SJSA1 (cell line): ENCODE data around the gene C5. TPM values are rescaled to one million over a fixed set of nuclear protein-coding genes. Genes with fewer than 3 reads are reported as not detected.

Source experiments
- DNase-seq, 2 experiments: peaks; one replicate each; pipeline ENCODE4 v3.0.0-alpha.2; 2015 to 2020; ENCODE audit warnings: low spot score in 2 of 2, low read depth in 1 of 2
- H3K27ac ChIP-seq: fragments of 250-450 bp; sonication (Bioruptor Pico); 2 replicates; pipeline ENCODE4 v1.5.1; 2020; ENCODE audit warnings: mild to moderate bottlenecking, moderate library complexity
- H3K27me3 ChIP-seq: fragments of 250-450 bp; sonication (Bioruptor Pico); replicated peaks from 2 replicates; pipeline ENCODE4 v1.5.1; 2020; ENCODE audit warnings: mild to moderate bottlenecking, moderate library complexity
- H3K36me3 ChIP-seq: fragments of 250-450 bp; sonication (Bioruptor Pico); 2 replicates; pipeline ENCODE4 v1.5.1; 2020; ENCODE audit warnings: mild to moderate bottlenecking
- H3K4me1 ChIP-seq: fragments of 250-450 bp; sonication (Bioruptor Pico); replicated peaks from 2 replicates; pipeline ENCODE4 v1.6.1; 2021; ENCODE audit warnings: mild to moderate bottlenecking
- H3K4me3 ChIP-seq: fragments of 250-450 bp; sonication (Bioruptor Pico); 2 replicates; pipeline ENCODE4 v1.5.1; 2020; ENCODE audit warnings: mild to moderate bottlenecking
- H3K9me3 ChIP-seq: fragments of 250-450 bp; sonication (Bioruptor Pico); replicated peaks from 2 replicates; pipeline ENCODE4 v1.5.1; 2020; ENCODE audit warnings: mild to moderate bottlenecking
- total RNA-seq: library from RNA; depleted of rRNA; stranded (reverse); fragments of >200 nt; shearing (Covaris generic); gene quantifications from 2 replicates; pipeline ENCODE4 v1.2.3, GENCODE V29; 2014

The C5 gene
- total RNA-seq, 1 experiment from 2014 or later, result 2.4 TPM

DNA sequence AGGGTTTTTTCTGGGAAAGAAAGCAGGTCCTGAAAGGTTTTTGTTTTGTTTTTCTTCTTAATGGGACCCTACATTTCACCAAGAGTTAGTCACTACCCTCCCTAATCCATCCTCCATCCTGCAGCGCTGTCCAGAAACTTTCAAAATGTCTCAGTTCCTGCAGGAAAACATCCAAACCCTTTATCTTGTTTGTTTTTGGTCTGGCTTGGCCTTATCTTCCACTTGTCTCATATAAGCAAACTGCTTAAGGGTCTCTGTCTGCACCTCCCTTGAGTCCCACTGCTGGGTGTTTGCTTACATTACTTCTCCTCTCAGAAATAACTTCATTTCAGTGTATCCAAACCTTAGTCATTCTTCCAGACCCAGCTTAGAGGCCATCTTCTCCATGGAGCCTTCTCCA lies 112.5 kb downstream of the C5 start:
- H3K27me3 ChIP-seq, result no peaks in the 10 kb centered on the region
- peaks cover 38% of the 10 kb centered on the region for H3K4me1 ChIP-seq
- H3K4me3 ChIP-seq, result no peak overlapping the region
- H3K27ac ChIP-seq, result no peak overlapping the region
- no peaks in the 10 kb centered on the region for H3K36me3 ChIP-seq
- H3K9me3 ChIP-seq, result no peaks in the 10 kb centered on the region
- peak in 1 of 2 experiments; percentile 44 for DNase-seq

DNA sequence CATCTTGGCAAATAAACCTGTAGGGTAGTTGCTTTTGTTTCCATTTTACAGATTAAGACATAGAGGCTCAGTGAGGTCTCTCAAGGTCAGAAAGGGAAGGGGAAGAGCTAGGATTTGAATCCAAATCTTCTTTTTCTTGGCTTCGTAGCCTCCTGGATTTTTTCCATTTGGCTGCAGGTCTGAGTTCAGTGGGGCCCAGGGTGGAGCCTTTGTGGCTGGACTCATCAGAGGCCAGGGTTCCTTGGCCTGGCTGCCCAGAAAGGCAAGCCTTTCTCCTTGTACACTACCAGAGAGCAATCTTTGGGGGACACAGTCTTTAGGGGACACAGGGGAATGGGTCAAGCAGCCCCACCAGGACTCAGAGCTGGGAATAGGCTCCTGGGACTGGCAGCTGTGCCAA lies 112.9 kb downstream of the C5 start:
- DNase-seq, result no peak
- H3K27ac ChIP-seq, result no peak overlapping the region
- H3K9me3 ChIP-seq, result no peaks in the 10 kb centered on the region
- H3K36me3 ChIP-seq, result no peaks in the 10 kb centered on the region
- H3K4me3 ChIP-seq, result no peak overlapping the region
- no peaks in the 10 kb centered on the region for H3K27me3 ChIP-seq
- H3K4me1 ChIP-seq, result peaks cover 40% of the 10 kb centered on the region

DNA sequence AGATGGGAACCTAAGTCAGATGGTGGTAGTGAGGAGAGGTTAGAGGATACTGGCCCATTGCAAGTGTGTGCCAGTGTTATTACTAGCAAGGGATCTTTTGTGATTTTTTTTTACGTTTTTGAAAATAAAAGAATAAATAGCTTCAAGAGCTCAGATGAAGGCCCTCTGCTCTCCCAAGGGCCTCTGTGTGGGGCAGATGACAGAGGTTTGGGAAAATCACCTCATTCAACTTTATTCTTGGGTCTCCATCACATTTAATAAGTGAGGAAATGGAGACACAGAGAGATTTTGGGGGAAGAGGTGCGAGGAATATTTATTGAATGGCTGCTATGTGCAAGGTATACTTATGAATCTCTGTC lies 113.3 kb downstream of the C5 start:
- Histone ChIP-seq H3K9me3 (no peaks in the 10 kb centered on the region), H3K4me1 (peaks cover 42% of the 10 kb centered on the region), H3K36me3 (no peaks in the 10 kb centered on the region), H3K4me3 (no peak overlapping the region), H3K27ac (no peak overlapping the region), H3K27me3 (no peaks in the 10 kb centered on the region)
- no peak for DNase-seq

DNA sequence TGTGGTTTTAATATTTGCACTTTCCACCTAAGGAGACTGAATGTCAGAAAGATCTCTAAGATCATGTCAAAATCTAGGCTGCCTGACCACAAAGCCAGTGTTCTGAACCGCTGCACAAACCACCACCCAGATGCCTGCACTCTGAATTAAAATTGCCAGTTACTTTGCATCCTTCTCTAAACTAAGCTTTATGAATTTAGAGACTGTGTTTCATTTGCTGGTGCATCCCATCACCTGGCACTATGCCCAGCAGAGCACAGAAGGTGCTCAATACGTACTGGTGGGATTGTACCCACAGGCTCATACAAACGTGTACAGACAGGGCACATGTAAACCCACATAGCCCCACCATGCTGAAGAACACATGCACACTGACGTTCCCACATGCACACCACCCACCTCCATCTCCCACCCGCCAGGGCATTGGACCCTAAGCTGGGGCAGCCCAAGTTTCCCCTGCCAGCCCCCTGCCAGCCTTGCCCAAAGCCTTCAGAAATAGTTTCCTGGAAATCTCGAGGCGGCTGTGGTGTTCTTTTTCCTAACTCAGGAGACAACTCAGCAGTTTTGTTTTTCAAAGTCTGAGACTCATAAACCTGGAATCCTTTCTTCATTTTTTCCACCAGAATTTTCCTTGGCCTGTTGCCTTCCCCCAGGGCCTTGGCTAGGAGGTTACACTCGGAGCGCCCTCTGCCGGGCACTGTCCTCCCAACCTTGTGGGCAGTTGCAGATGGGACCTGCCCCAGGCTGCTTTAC lies 113.9 kb downstream of the C5 start:
- H3K27ac ChIP-seq, result peak overlapping the region; percentile 64
- no peaks in the 10 kb centered on the region for H3K9me3 ChIP-seq
- no peak overlapping the region for H3K4me3 ChIP-seq
- no peaks in the 10 kb centered on the region for H3K27me3 ChIP-seq
- peak; percentile 89 to 93 for DNase-seq
- H3K36me3 ChIP-seq, result no peaks in the 10 kb centered on the region
- peaks cover 47% of the 10 kb centered on the region for H3K4me1 ChIP-seq

DNA sequence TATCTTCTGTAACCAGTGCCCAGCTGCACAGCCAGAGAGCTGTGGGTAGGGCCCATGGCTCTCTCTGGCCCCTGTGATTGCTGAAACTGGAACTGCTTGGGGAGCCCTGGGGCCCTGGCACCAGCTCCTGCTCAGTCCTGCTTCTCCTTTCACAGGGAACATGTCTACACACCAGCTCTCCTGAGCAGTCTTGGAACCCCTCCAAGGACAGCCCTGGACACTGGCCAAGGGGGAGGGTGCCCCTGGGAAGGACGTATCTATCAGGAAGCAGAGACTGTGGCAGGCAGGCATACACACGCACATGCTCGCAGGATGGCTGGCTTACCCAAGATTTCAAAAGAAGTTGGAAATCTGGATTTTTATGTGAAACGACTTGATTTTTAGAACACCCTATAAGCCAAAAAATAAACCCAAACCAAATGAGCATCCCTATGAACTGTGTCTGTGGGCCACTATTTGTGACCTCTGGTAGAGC lies 114.7 kb downstream of the C5 start:
- H3K36me3 ChIP-seq, result no peaks in the 10 kb centered on the region
- H3K27ac ChIP-seq, result peak overlapping the region; percentile 64
- peaks cover 48% of the 10 kb centered on the region for H3K4me1 ChIP-seq
- DNase-seq, result peak; percentile 86 to 88
- H3K4me3 ChIP-seq, result no peak overlapping the region
- no peaks in the 10 kb centered on the region for H3K9me3 ChIP-seq
- no peaks in the 10 kb centered on the region for H3K27me3 ChIP-seq

DNA sequence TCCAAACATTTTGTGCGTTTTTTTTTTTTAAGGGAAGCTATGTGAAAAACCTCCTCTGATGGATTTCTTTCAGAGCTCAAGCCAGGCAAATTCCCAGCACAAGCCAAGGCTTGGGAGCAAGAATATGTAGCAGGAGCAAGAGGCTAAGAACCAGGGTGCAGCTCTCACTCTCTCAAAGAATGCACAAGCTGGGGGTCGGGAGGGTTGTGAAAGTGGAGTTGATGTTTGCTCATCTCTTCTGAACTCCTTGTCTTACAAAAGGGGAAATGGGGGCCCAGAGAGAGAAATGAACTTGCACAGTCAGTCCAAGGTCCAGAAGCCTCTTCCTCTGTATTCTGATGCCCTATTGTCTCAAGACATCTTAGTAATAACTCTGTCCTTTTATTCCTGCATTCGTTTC lies 115.8 kb downstream of the C5 start:
- H3K4me3 ChIP-seq, result no peak overlapping the region
- DNase-seq, result no peak
- H3K9me3 ChIP-seq, result no peaks in the 10 kb centered on the region
- H3K36me3 ChIP-seq, result no peaks in the 10 kb centered on the region
- H3K4me1 ChIP-seq, result peaks cover 48% of the 10 kb centered on the region
- no peak overlapping the region for H3K27ac ChIP-seq
- no peaks in the 10 kb centered on the region for H3K27me3 ChIP-seq

- Histone ChIP-seq H3K36me3 (no peaks in the 10 kb centered on the region), H3K27ac (no peak overlapping the region), H3K27me3 (no peaks in the 10 kb centered on the region), H3K9me3 (no peaks in the 10 kb centered on the region), H3K4me1 (peaks cover 48% of the 10 kb centered on the region), H3K4me3 (no peak overlapping the region)
- DNase-seq, result no peak
Observed at GRCh38 chr9:120933310-120934055, 116.6 kb downstream of the C5 start.

DNA sequence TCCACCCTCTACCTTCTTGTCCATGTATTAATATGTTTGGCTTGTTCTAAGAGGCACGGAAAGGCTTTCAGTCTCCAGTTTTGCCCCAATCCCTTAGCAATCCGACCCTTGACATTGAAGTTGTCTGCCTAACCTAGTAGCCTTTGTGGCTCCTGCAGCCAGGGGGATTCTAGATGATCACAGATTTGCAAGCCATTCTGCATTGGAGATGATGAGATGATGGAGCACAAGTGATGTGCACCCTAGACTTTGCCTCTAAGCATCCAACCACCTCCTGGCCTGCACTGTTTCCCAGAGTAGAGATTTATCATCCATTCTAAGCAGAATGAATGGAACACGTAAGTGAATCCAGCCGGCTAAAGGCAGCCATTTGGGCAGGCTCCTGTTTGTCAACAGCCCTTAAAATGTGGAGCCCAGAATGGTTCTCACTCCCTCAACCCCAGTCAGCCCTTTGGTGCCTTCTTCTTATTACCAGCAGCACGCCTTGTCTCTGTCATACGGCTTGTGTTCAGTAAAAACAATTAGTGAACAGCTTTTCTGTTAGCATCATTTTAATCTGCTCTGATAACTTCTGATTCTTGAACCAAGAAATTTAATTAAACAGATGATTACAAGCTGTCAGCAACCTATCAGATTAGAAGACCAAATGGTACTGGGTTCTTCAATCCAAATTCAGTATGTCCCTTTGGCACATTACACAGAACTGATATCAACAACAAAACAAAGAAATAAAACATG lies 117.8 kb downstream of the C5 start:
- Histone ChIP-seq H3K27me3 (no peaks in the 10 kb centered on the region), H3K27ac (peak overlapping the region; percentile 74), H3K4me1 (peaks cover 38% of the 10 kb centered on the region), H3K4me3 (no peak overlapping the region), H3K36me3 (no peaks in the 10 kb centered on the region), H3K9me3 (no peaks in the 10 kb centered on the region)
- DNase-seq, result peak in 1 of 2 experiments; percentile 17

DNA sequence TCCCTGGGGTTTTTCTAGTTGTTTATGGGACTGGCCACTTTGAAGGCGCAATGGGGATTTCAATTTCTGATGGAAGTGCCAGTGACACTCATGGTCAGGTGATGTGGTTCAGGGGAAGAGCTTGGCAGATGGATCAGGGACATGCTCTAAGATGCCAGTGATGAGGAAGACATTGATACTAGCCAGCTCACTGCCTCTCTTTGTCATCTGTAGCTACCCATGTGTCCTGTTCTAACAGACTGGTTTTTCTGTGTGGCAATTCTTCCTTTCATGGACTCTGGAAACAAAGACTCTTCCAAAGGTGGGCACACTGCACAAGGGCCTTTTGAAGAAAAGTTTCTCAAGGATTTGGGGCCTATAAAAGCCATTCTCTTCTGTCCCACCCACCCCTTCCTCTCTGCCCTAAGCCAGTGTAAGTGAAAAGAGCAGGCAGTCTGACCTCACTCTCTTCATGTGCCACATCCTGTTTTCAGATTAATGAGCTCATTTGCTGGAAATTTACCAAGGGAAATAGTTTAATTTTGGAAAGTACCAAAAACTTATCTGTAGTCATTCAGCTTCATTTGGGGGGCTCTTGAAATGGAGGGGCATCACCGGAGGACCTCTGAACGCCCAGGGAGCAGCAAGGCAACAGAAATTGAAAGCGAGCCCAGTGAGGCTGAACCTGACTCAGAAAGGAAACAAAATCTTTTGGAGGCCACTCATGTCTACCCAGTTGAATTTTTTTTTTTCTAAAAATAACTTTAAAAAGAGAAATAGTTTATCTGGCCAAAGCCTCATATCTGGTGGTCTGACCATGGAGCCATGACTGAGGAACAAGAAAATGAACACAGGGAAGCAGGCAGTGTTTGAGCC lies 118.6 kb downstream of the C5 start:
- H3K4me1 ChIP-seq, result peaks cover 37% of the 10 kb centered on the region
- no peaks in the 10 kb centered on the region for H3K27me3 ChIP-seq
- peak; percentile 40 to 66 for DNase-seq
- no peak overlapping the region for H3K4me3 ChIP-seq
- no peaks in the 10 kb centered on the region for H3K36me3 ChIP-seq
- H3K27ac ChIP-seq, result peak overlapping the region; percentile 74
- no peaks in the 10 kb centered on the region for H3K9me3 ChIP-seq

GRCh38 chr9:120929229-120929791 lies 120.8 kb downstream of the C5 start:
- DNase-seq, result no peak
- no peaks in the 10 kb centered on the region for H3K27me3 ChIP-seq
- peaks cover 44% of the 10 kb centered on the region for H3K4me1 ChIP-seq
- H3K4me3 ChIP-seq, result no peak overlapping the region
- H3K27ac ChIP-seq, result no peak overlapping the region
- H3K36me3 ChIP-seq, result no peaks in the 10 kb centered on the region
- no peaks in the 10 kb centered on the region for H3K9me3 ChIP-seq

- no peak for DNase-seq
- Histone ChIP-seq H3K4me3 (no peak overlapping the region), H3K27ac (no peak overlapping the region), H3K4me1 (peaks cover 46% of the 10 kb centered on the region), H3K27me3 (no peaks in the 10 kb centered on the region), H3K9me3 (no peaks in the 10 kb centered on the region), H3K36me3 (no peaks in the 10 kb centered on the region)
Observed at GRCh38 chr9:120928483-120929228, 121.4 kb downstream of the C5 start.

DNA sequence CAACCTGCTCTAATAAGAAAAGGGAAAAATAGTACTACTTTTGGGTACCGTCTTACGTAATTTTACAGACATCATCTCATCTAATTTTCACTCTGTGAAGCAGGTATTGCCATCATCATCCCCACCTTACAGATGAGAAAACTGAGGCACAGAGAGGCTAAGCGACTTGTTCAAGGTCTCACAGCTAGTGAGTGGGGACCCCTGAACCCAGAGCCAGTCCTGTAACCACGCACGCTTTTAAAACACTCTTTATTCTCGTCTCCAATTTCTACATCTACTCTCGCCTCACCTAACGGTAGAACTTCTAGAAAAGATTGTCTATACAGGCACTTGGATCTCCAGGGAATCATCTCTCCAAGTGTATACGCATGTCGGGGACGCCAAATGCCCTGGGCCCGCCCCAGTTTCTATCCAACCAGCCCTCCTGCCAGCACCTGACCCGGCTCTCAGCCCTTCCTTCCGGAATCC lies 122.0 kb downstream of the C5 start:
- Histone ChIP-seq H3K36me3 (no peaks in the 10 kb centered on the region), H3K27me3 (no peaks in the 10 kb centered on the region), H3K9me3 (no peaks in the 10 kb centered on the region), H3K4me3 (no peak overlapping the region), H3K27ac (no peak overlapping the region), H3K4me1 (peaks cover 51% of the 10 kb centered on the region)
- DNase-seq, result no peak
